ENCODE measurements around the gene HOXA10.

GRCh38 chr7:27175626-27176523 lies 1.8 kb upstream of the HOXA10 start:
- no peak for TF ChIP-seq POLR2AphosphoS5 (IDR thresholded peaks at IDR 0.05; ENCODE audit: low read depth, low read length)
- no peak for TF ChIP-seq POLR2A (IDR thresholded peaks at IDR 0.05; ENCODE audit: low read depth, low read length)
- TF ChIP-seq TAF1 (IDR thresholded peaks at IDR 0.05; ENCODE audit: borderline replicate concordance, low read depth, low read length): no peak

Data from GM12892 (cell line).